ENCODE measurements around the gene CAV2.

Gene CAV2

GRCh38 chr7:116525298-116525912 lies 25.9 kb downstream of the CAV2 start:
- no peak for DNase-seq

DNA sequence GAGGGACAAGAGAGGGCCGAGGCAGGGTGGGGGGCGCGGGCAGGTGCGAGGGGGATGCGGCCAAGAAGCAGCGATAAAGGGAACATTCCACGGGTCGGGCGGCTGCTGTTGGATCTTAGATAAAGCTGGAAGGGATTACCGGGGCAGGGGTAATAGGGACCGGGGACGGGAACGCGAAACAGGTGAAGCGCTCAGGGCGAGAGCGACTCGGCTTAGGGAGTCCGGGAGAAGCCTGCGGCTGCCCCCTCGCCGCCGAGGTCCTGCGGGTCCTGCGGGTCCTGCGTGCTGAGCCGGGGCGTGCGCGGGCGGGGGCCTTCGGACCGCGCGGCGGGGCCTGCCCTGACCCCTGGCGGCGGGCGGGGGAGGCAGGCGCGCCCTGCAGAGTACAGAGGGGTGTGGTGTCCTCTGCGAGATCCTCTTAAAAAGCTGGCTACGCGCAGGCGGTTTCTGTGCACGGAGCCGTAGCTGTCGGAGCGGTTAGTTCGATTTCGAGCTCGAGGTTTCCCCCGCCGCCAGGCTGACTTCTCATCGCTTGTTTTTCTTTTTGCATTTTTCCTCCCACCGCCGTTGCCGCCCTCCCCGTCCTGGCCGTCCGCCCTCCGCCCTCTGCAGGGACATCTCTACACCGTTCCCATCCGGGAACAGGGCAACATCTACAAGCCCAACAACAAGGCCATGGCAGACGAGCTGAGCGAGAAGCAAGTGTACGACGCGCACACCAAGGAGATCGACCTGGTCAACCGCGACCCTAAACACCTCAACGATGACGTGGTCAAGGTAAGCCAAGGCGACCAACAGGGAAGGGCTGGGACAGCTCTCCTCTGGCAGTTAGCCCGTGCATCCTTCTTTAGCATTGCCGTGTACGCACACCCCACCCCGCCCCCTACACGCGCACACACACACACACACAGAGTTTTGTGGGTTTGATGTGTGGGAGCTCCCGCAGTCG lies 26.6 kb downstream of the CAV2 start:
- peak; percentile 18 for DNase-seq

- no peak for DNase-seq
These were observed 27.4 kb downstream of the CAV2 start for GRCh38 chr7:116526897-116527296.

- DNase-seq = no peak
These were observed 28.0 kb downstream of the CAV2 start for GRCh38 chr7:116527521-116527920.

DNA sequence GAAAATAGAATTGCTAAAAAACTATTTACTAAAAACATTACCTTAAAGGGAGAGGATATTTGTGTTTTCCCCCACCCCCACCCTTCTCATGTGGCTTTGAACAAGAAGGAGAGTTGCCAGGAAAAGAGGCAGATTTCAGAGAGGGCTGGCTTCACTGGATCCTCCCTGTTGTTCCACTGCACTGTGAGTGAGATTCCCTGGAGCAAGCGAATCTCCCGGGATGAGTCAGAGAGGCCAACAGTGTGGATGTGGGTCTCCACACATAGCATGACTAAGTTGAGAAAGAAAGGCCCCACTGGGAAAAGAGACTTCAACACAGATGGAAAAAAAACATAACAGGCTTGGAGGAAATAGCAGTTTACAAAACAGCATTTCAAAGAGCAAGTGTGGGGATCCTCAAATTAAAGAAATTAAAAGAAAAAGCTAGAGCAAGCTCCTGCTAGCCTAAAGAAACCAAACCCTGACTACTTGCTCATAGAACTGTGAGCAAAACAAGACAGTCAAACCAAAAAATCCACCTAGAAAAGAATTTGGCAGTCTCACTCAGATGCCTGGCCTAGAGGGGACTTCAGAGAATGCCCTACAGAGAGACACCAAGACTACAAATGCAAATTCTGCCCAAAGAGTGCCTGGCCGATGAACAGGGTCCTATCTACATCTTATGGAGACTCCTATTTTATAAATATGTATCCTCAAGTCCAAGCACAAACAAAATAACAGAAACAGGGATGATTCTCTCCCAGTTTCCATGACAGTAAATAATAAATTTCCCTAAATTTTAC lies 28.7 kb downstream of the CAV2 start:
- DNase-seq = no peak

DNA sequence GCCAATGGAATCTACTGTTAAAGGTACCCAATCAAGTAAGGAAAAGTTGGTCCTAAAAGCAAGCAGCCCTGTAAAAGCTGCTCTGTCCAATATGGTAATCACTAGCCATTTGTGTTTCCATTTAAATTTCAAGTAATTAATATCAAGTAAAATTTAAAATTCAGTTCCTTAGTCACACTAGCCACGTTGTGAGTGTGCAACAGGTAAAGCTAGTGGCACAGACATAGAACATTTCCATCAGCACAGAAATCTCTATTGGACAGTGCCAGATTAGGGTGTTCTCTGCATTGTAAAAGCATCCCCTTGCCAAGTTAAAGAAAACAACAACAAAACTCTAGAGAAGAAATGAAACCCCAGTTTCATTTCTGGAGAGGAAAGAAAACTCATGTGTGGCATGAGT lies 29.7 kb downstream of the CAV2 start:
- DNase-seq = no peak

DNA sequence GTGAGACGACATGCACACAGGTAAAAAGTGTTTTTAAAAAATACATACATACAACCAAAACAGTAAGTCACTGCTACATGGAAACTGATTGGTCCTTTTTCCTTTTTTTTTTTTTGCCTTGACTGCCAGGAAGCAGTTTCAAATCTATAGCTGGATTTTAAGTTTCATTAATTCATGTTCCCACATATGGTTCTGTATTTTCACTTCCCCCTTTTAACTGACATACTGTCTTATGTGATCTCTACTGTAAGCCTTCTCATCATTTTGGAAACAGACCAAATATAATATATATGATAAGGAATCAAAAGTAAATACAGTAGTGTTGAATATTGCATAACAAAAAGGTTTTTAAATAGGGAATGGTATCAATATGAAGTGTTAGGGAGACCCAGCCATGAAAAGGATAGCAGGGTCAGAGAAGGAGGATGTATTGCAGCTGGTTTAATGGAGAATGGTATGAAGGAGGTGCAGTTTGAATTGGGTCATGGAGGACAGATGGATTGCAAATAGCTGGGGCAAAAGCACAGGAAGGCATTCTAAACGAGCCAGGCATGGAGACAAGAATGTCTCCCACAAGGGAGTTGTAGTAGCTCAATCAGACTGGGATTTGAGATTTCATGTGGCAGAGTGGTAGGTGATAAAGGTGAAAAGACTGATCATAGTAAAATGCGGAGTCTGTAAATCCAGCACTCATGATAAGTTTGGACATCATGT lies 30.7 kb downstream of the CAV2 start:
- no peak for DNase-seq

DNA sequence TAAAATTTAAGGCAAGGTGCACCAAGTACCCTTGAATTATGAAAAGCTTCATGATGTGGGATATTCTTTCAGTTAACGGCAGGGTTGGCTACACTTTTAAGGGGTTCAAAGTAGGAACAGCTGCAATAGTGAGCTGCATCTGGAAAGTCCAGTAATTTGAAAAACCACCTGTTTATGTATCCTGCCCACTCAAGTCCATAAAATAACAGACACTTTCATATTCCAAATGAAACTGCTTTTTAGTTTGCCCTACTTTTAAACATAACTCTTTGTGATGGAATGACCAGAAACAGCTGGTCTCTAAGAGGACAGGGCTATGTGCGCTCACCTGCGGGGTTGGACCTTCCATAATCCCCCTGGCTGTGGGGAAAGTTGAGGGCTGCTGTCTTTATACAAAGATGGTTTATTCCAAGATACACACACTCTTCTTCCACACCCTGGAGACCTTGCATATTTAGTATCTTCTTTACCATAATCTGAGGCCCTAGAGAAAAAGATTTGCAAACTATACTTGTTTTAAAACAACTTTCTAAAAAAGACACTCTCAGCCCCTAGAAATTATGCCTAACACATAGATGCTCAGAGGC lies 32.7 kb downstream of the CAV2 start:
- no peak for DNase-seq

DNA sequence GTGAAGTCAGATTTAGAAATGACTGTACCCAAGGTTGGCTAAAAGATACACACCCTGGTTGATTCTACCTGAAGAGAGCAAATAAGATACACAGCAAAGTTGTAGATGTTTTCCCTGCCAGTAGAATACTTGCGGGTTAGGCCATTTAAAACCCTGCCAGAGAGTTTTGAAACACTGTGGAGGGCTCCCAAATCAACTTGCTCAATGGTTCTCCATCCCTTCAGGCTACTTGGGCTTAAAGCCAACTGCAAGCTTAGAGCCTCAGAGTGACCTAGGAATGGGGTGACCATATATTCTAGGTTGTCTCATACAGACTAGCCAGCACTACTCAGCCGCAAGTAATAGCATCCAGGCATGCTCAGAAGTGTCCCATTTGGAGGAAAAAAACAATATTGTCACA lies 35.3 kb downstream of the CAV2 start:
- no peak for DNase-seq

DNA sequence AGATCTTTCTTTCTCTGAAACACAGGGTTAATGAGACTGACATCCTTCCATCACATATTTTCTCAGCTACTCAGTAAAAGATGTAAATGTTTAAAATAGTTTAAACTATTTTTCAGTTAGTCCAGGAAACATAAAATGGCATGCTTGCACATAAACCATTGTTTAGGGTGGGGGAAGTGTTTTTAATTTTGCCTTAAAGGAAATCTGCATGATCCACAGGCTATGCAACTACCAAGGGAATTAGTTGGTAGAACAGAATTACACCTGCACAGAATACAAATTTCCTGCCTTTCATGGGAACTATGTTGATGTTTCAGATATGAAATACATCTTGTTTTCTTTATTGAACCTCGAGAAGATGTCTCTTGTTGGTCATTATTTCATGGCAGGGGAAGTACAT lies 35.9 kb downstream of the CAV2 start:
- DNase-seq = no peak

DNA sequence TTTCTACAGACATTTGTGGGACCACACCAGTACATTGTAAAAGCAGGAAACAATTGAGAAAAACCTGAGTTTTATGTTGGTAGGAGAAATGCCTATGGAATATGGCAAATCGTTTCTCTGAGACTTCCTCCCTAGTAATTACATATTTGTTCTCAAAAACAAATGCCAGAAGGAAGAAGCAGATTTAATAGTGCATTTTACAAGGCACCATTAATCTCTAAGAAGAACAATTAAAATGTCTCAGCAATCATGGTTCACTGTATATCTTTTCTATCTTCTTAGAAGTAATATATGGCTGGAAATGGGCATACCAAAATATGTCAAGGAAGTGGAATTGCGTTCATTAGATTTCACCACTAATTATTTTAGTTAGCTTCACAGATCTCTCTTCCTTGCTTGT lies 38.6 kb downstream of the CAV2 start:
- DNase-seq = no peak

- no peak for DNase-seq
These were observed 40.3 kb downstream of the CAV2 start for GRCh38 chr7:116539879-116540278.

- no peak for DNase-seq
These were observed 41.2 kb downstream of the CAV2 start for GRCh38 chr7:116540743-116541142.

DNA sequence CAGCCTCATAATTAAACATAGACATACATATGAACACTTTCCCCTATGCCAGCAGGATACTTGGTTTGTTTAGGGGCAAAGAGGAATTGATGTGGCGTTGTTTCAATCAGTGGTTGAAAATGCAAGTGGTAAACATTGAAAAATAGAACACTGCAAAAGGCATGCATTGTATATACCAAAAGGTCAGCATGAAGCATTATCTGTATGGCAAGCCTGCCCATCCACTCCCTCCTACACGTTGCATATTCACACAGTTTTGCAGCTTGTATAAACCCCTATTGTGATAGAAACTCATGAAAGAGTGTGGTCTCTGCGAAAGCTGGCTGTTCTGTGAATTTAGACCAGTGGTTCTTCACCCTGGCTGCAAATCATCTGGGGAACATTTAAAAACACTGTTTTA lies 42.4 kb downstream of the CAV2 start:
- no peak for DNase-seq

- DNase-seq = no peak
These were observed 43.1 kb downstream of the CAV2 start for GRCh38 chr7:116542618-116543017.

DNA sequence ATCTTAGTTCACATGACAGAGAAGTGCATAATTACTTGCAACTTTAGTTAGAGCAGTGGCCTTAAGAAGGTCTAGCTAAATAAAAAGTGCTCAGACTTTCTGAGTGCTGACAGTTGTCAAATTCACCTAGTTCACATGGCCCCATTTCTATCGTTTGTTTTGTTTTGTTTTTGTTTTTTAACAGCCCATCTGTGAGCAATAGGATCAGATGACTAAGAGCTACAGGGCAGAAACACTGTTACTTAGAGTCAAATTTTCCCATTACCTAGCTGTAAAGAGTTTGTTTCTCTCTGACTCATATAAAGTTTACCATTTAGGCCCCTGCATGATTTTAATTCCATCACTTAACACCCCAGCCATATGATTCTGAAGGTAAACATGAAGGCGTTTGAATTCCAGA lies 44.1 kb downstream of the CAV2 start:
- no peak for DNase-seq

DNA sequence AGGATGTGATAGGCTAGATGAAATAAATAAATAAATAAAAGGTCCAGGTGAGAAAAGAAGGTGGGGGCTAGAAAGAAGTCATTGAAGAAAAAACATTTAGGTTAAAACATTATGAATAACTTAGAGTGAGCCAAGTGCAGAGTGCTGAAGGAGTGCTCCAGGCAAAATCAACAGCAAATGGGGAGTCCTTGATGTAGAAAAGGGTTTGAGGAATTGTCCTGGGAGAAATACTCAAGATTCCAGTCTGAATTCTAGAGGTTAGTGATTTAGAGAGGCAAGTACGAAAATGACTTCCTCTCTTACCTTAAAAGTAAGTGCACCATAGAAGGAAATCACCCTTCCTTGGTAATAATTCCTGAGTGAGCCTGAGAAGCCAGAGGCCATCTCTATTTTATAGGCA lies 44.9 kb downstream of the CAV2 start:
- no peak for DNase-seq

DNA sequence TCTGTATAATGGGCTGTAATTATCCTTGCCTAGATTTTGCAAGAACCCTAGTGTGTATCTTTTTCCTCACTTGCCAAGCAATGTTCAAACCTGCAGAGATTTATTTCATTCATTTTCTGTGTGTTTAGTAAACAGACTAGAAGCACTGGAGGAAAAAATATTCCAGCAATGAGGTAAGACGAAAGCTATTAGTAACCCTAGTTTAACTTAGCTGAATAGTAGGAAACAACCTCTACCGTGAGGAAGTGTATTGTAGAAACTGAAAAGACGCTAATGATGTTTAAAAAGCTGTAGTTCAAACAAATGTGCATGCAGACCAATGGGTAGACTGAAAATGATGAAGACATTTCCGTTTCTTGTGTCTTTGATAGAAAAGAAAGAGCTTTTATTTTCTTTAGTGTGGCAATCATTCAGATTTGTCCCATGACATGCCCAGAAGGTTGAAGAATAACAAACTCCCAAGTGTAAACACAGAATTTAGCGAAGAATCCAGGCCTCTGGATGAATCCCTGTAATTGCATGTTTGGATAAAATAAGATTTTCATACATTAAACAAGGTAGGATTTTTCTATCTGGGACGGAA lies 46.0 kb downstream of the CAV2 start:
- DNase-seq = no peak

- DNase-seq = no peak
These were observed 46.5 kb downstream of the CAV2 start for GRCh38 chr7:116546054-116546453.

- DNase-seq = no peak
These were observed 47.4 kb downstream of the CAV2 start for GRCh38 chr7:116546916-116547315.

DNA sequence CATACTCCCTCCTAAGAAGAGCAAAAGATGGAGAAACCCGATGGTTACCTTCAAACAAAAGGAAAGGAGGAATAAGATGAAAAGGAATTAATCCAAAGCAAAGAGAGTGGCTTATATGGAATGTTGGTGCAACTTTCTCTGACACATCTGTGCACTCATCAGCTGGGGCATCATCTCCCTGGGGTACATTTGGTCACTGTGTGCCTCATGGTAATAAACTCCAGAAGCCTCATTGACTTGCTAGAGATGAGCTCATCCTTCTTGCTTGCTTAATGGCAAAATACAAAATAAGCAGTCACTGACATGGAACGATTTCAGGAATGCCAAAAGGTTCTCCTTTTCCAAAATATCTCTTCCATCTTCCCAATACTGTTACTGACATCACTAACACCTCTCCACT lies 47.8 kb downstream of the CAV2 start:
- no peak for DNase-seq

DNA sequence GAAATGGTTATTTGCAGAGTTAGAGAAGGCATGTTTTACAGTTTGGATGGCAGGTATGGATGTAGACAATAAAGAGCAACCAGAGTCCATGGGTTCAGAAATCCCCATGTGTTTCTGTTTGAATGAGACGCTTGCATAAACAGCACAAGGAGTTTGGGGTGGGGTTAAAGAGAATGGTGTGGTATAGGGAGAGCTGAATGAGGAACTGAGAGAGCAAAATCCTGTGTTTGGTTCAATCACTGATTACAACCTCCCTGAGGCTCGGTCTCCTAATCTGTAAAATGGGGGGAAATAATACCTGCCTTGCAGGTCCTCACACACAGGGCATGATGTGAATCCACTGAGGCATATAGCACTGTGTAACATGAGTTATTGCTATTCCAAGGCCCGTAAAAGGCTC lies 49.0 kb downstream of the CAV2 start:
- no peak for DNase-seq

All from DMS153 (cell line).